Esophagus (tissue), 2 donors: ENCODE results near the gene PTGES3. TPM values are rescaled to one million over a fixed set of nuclear protein-coding genes. Genes with fewer than 3 reads are reported as not detected.

Experiments used
- H3K27ac ChIP-seq, 2 donors: one replicate each; pipeline ENCODE4 v1.5.1; 2013; ENCODE audit warnings: low read depth in 2 of 2, mild to moderate bottlenecking in 2 of 2, inconsistent platforms in 1 of 2, low read length in 1 of 2, moderate library complexity in 1 of 2
- H3K27me3 ChIP-seq, 2 donors: one replicate each; pipeline ENCODE4 v1.6.1; 2013; ENCODE audit warnings: low read length in 2 of 2, control low read depth in 1 of 2, mild to moderate bottlenecking in 1 of 2; ENCODE audit not compliant: insufficient read depth in 2 of 2, control insufficient read depth in 1 of 2
- H3K36me3 ChIP-seq, 2 donors: one replicate each; pipeline ENCODE4 v1.6.1; 2013; ENCODE audit warnings: low read length in 1 of 2; ENCODE audit not compliant: control insufficient read depth in 2 of 2, insufficient read depth in 2 of 2
- H3K4me1 ChIP-seq, 2 donors: one replicate each; pipeline ENCODE4 v1.6.1; 2013; ENCODE audit warnings: low read length in 1 of 2; ENCODE audit not compliant: control insufficient read depth in 2 of 2, insufficient read depth in 2 of 2
- H3K4me3 ChIP-seq, 2 donors: one replicate each; pipeline ENCODE4 v1.5.1; 2013; ENCODE audit warnings: low read length in 2 of 2, mild to moderate bottlenecking in 2 of 2, low read depth in 1 of 2, moderate library complexity in 1 of 2
- H3K9me3 ChIP-seq, 2 donors: one replicate each; pipeline ENCODE4 v1.6.1; 2013; ENCODE audit warnings: mild to moderate bottlenecking in 2 of 2, low read depth in 1 of 2, low read length in 1 of 2, moderate library complexity in 1 of 2; ENCODE audit not compliant: control insufficient read depth in 2 of 2, insufficient read depth in 1 of 2
- WGBS, 2 donors: extraction: QIAGEN DNeasy Blood & Tissue Kit; methylation state at CpG; one replicate each; pipeline ENCODE4 v1.1.7; 2013; 5-methylcytosine and 5-hydroxymethylcytosine counted together
- polyA plus RNA-seq, 2 donors: library from polyadenylated mRNA; stranded (reverse); fragments of 200-250 nt; gene quantifications; one replicate each; pipeline ENCODE4 v1.2.3, GENCODE V29; 2013
- donor health status: healthy with polysubstance abuse.
- donor health status: Bipolar disorder and iron deficiency.

Gene PTGES3
- polyA plus RNA-seq, 2 donors = 65.7 to 123 TPM

- H3K9me3 ChIP-seq = no peaks in the 10 kb centered on the region
- peaks cover 2% of the 10 kb centered on the region in 2 donors for H3K36me3 ChIP-seq
- H3K4me3 ChIP-seq = peak overlapping the region; percentile 22 to 76
- 48 to 50% methylated on average over 4 of the region's 4 CpGs for WGBS, 2 donors
- H3K4me1 ChIP-seq = peaks cover 2 to 17% of the 10 kb centered on the region in 2 donors
- H3K27me3 ChIP-seq = no peaks in the 10 kb centered on the region
- H3K27ac ChIP-seq = peak overlapping the region; percentile 81 to 100
Measured at GRCh38 chr12:56632701-56633467, 55.2 kb downstream of the PTGES3 start.

GRCh38 chr12:56631790-56632700, 56.0 kb downstream of the PTGES3 start:
- peak overlapping the region; percentile 22 to 27 for H3K4me3 ChIP-seq
- 5 to 6% methylated on average over 12 to 13 of the region's 13 CpGs for WGBS, 2 donors
- peak overlapping the region; percentile 81 to 100 for H3K27ac ChIP-seq
- no peaks in the 10 kb centered on the region for H3K9me3 ChIP-seq
- no peaks in the 10 kb centered on the region for H3K36me3 ChIP-seq
- no peaks in the 10 kb centered on the region for H3K27me3 ChIP-seq
- H3K4me1 ChIP-seq = peaks cover 2 to 17% of the 10 kb centered on the region in 2 donors

- H3K4me1 ChIP-seq = peaks cover 2 to 17% of the 10 kb centered on the region in 2 donors
- no peaks in the 10 kb centered on the region for H3K36me3 ChIP-seq
- 1 to 2% methylated on average over 19 to 31 of the region's 31 CpGs for WGBS, 2 donors
Measured at GRCh38 chr12:56630180-56630632, 57.9 kb downstream of the PTGES3 start, which contains the start of gene BAZ2A. TSS of gene BAZ2A (minus strand) at chr12:56630326. CDS start at chr12:56617530, 12,796 bp downstream.

GRCh38 chr12:56629459-56630179, 58.5 kb downstream of the PTGES3 start:
- H3K27ac ChIP-seq = peak overlapping the region; percentile 84 to 86
- H3K27me3 ChIP-seq = no peaks in the 10 kb centered on the region
- peak overlapping the region; percentile 70 to 93 for H3K4me3 ChIP-seq
- peaks cover 2 to 17% of the 10 kb centered on the region in 2 donors for H3K4me1 ChIP-seq
- 0 to 1% methylated on average over 46 of the region's 46 CpGs for WGBS, 2 donors
- no peaks in the 10 kb centered on the region for H3K36me3 ChIP-seq
- no peaks in the 10 kb centered on the region for H3K9me3 ChIP-seq

More at GRCh38 chr12:56630180-56630632, 57.9 kb downstream of the PTGES3 start, which contains the start of gene BAZ2A:
- peak within 1 kb of the TSS; percentile 70 to 93 for H3K4me3 ChIP-seq
- H3K9me3 ChIP-seq = no peaks in the 10 kb centered on the region
- H3K27ac ChIP-seq = peak within 1 kb of the TSS; percentile 84 to 86
- H3K27me3 ChIP-seq = no peaks in the 10 kb centered on the region

- peaks cover 2 to 17% of the 10 kb centered on the region in 2 donors for H3K4me1 ChIP-seq
- 0 to 1% methylated on average over 18 of the region's 18 CpGs for WGBS, 2 donors
- H3K27me3 ChIP-seq = no peaks in the 10 kb centered on the region
Measured at GRCh38 chr12:56628671-56629458, 59.2 kb downstream of the PTGES3 start.

GRCh38 chr12:56626701-56627100, 61.4 kb downstream of the PTGES3 start:
- Histone ChIP-seq H3K27ac (no peak overlapping the region), H3K36me3 (no peaks in the 10 kb centered on the region), H3K4me1 (peaks cover 2 to 5% of the 10 kb centered on the region in 2 donors), H3K4me3 (no peak overlapping the region), H3K9me3 (no peaks in the 10 kb centered on the region), H3K27me3 (no peaks in the 10 kb centered on the region)

More at GRCh38 chr12:56628671-56629458, 59.2 kb downstream of the PTGES3 start:
- Histone ChIP-seq H3K27ac (peak overlapping the region; percentile 84 to 86), H3K4me3 (peak overlapping the region; percentile 70 to 93), H3K36me3 (no peaks in the 10 kb centered on the region), H3K9me3 (no peaks in the 10 kb centered on the region)

GRCh38 chr12:56622535-56622934, 65.5 kb downstream of the PTGES3 start:
- no peaks in the 10 kb centered on the region for H3K36me3 ChIP-seq
- 87 to 89% methylated on average over 1 of the region's 1 CpG for WGBS, 2 donors
- H3K27ac ChIP-seq = no peak overlapping the region
- H3K27me3 ChIP-seq = no peaks in the 10 kb centered on the region
- H3K4me1 ChIP-seq = no peaks in the 10 kb centered on the region
- H3K4me3 ChIP-seq = no peak overlapping the region
- no peaks in the 10 kb centered on the region for H3K9me3 ChIP-seq

- Histone ChIP-seq H3K9me3 (no peaks in the 10 kb centered on the region), H3K36me3 (peaks cover 25 to 41% of the 10 kb centered on the region in 2 donors), H3K4me3 (no peak overlapping the region), H3K27ac (no peak overlapping the region), H3K4me1 (no peaks in the 10 kb centered on the region), H3K27me3 (no peaks in the 10 kb centered on the region)
Measured at GRCh38 chr12:56616925-56617324, 71.2 kb downstream of the PTGES3 start.
